ENCODE measurements around the gene CCDC120. TPM values are rescaled to one million over a fixed set of nuclear protein-coding genes. Genes with fewer than 3 reads are reported as not detected.

The CCDC120 gene
- total RNA-seq, 2 experiments from 2014 or later = 2.7 to 3.6 TPM

DNA sequence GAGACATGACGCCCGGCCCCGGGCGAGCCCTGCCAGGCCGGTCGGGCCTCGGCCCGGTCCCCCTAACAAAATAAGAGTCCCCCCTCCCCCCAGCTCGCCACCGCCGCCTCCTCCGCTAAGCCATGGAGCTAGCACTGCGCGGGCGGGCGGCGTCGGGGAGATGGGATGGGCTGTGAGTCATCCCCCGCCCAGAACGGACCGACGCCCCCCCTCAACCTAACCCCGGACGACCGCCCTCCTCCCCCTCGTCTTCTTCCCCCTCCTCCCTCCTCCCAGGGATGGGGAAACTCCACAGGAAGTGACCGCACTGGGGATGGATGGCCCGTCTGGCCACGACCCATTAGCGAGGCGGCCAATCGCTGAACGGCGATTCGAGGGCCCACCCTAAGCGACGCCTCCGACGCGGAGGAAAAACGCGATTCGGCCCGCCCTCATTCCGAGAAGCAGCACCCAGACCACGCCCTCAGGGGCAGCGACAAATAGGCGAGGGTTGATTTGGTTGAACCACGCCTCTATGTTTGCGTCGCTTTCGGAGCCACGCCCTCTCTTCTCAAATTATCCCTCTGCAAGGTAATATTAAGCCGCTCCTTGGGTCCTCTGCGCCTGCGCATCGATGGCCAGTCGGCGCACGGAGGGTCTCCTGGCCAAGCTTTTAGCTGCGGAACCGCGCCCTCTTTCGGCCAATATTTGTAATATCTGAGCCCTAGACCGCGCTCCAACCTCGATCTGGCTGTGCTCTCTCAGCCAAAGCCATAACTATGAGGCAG lies 15.4 kb upstream of the CCDC120 start, which contains the start of gene TFE3:
Gene TFE3 (minus strand): TSS at position 138 of the 767 bp plus-strand sequence. CDS start 131 bp downstream, at position 7.
- peaks cover 15% of the 10 kb centered on the region for H3K36me3 Mint-ChIP-seq
- intact Hi-C loops (cut with micrococcal nuclease) = loop anchor here (1.0 to 10.0 kb wide), 9 partner anchors 41 to 243 kb away; partner anchors contain the start of genes GRIPAP1, PCSK1N, PIM2 and PQBP1
- H3K4me1 Mint-ChIP-seq (ENCODE audit: low read depth) = peaks cover 30% of the 10 kb centered on the region
- ChIA-PET POLR2A (interaction anchor here (1.0 to 2.8 kb wide), 2 partner anchors 41 to 87 kb away, joined by 3 to 11 read pairs; partner anchors contain the start of gene GRIPAP1), CTCF (interaction anchor here (0.7 to 2.1 kb wide), 10 partner anchors 27 to 412 kb away, joined by 3 to 6 read pairs (median 3); partner anchors contain the start of genes GRIPAP1 and KCND1)
- H3K4me3 Mint-ChIP-seq = peak within 1 kb of the TSS; percentile 91
- no peaks in the 10 kb centered on the region for H3K27me3 Mint-ChIP-seq
- no peaks in the 10 kb centered on the region for H3K9me3 Mint-ChIP-seq
- DNase-seq = peak; percentile 97
- peak within 1 kb of the TSS; percentile 92 for H3K27ac Mint-ChIP-seq

DNA sequence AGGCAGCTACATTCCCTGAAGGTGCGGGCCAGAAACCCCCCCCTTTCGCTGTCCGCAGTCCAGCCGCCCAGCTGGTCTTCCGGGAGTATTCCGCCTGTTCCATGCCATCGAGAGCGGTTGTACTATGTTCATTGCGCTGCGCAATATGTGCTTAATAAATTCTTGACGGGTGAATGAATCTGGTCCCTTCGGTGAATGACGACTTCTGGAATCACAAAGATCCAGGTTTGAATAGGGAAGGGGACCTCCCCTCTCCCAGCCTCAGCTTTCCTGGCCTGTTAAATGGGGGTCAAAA lies 14.9 kb upstream of the CCDC120 start:
- intact Hi-C loops (cut with micrococcal nuclease) = loop anchor here (1.0 to 10.0 kb wide), 9 partner anchors 42 to 243 kb away; partner anchors contain the start of genes GRIPAP1, PCSK1N, PIM2 and PQBP1
- ChIA-PET POLR2A (interaction anchor here (1.0 to 2.8 kb wide), 2 partner anchors 42 to 87 kb away, joined by 3 to 11 read pairs; partner anchors contain the start of gene GRIPAP1), CTCF (interaction anchor here (0.8 to 2.1 kb wide), 8 partner anchors 27 to 413 kb away, joined by 3 to 6 read pairs (median 3); partner anchors contain the start of gene GRIPAP1)
- peak overlapping the region; percentile 91 for H3K4me3 Mint-ChIP-seq
- no peaks in the 10 kb centered on the region for H3K9me3 Mint-ChIP-seq
- DNase-seq = no peak
- peaks cover 30% of the 10 kb centered on the region for H3K4me1 Mint-ChIP-seq (ENCODE audit: low read depth)
- H3K27me3 Mint-ChIP-seq = no peaks in the 10 kb centered on the region
- peaks cover 10% of the 10 kb centered on the region for H3K36me3 Mint-ChIP-seq
- H3K27ac Mint-ChIP-seq = peak overlapping the region; percentile 92

DNA sequence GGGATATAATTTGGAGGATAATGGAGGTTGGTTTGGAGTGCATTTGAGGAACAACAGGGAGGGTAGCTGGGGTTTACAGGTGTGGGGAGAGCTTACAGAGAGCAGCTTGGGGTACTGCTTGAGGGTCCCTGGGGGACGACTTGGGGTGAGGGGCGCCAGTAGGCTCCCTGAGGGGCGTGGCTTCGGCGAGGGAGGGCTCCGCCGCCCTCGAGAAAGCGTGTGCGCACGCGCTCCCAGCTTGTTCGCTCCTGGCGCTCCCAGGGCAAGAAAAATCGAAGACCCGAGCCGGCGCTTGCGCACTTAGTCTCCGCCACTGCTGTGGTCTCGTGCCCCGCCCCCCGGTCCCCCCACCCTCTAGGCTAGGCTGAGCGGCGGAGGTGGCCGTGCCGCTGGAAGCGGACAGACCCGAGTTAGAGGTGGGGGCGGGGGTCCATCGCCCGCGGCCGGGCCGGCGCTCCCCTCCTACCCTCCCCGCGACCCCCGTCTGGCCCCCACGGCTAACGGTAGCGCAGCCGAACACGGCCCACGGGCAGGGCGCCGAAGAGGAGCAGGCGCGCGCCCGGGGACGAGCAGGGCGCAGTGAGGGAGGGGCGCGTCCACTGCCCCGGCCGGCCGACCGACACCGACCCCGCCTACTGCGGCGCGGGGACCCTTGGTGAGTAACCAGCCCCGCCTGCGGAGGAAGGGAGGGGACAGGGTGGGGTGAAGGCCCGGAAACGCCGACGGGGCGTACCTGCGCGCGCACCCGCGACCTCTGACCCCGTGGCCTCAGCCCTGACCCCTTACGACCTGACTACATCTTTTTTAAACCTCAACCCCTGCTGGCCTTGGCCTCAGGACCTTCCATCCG lies 5.4 kb upstream of the CCDC120 start:
- peaks cover 33% of the 10 kb centered on the region for H3K4me1 Mint-ChIP-seq (ENCODE audit: low read depth)
- CTCF ChIA-PET = no interaction called here
- peak overlapping the region; percentile 83 for H3K4me3 Mint-ChIP-seq
- H3K27me3 Mint-ChIP-seq = no peaks in the 10 kb centered on the region
- intact Hi-C loops (cut with micrococcal nuclease) = no loop called here
- H3K27ac Mint-ChIP-seq = peak overlapping the region; percentile 93
- DNase-seq = peak; percentile 78
- no peaks in the 10 kb centered on the region for H3K36me3 Mint-ChIP-seq
- H3K9me3 Mint-ChIP-seq = no peaks in the 10 kb centered on the region
- POLR2A ChIA-PET = interaction anchor here (1.0 kb wide), 1 partner anchor 117 kb away, joined by 3 read pairs; no protein-coding TSS in a partner anchor

DNA sequence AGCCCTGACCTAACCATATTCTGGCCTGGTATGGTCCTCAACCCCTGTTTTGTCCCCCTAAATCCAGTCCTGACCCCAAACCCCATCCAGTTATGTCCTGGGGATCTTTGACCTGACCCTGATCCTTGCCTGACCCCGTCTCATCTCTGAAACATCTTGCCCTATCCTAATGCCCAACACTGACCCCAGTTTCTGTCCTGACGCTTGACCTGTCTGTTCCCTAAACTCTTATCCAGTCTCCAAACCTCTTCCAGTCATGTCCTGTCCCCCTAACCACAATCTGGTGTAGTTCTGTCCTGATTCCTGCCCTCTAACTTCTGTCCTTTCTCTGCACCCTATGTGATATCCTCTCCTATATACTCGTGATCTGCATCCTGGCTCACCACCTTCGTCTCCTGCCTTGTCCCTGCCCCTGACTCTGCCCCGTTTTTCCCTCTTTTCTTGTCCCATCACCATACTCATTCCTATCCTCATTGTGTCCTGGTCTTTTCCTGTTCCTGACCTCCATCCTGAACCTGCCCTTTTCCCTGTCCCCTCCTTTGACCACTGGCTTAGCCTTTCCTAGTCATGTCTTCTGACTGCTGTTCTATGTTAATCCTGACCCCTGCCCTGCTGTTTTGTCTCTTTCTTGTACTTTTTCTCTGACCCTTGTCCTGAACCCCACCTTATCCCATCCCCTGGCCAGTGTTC lies 4.6 kb upstream of the CCDC120 start:
- CTCF ChIA-PET = no interaction called here
- intact Hi-C loops (cut with micrococcal nuclease) = no loop called here
- POLR2A ChIA-PET = no interaction called here
- H3K9me3 Mint-ChIP-seq = no peaks in the 10 kb centered on the region
- H3K36me3 Mint-ChIP-seq = no peaks in the 10 kb centered on the region
- H3K4me1 Mint-ChIP-seq (ENCODE audit: low read depth) = peaks cover 33% of the 10 kb centered on the region
- peak overlapping the region; percentile 83 for H3K4me3 Mint-ChIP-seq
- H3K27me3 Mint-ChIP-seq = no peaks in the 10 kb centered on the region
- no peak for DNase-seq
- peak overlapping the region; percentile 93 for H3K27ac Mint-ChIP-seq

DNA sequence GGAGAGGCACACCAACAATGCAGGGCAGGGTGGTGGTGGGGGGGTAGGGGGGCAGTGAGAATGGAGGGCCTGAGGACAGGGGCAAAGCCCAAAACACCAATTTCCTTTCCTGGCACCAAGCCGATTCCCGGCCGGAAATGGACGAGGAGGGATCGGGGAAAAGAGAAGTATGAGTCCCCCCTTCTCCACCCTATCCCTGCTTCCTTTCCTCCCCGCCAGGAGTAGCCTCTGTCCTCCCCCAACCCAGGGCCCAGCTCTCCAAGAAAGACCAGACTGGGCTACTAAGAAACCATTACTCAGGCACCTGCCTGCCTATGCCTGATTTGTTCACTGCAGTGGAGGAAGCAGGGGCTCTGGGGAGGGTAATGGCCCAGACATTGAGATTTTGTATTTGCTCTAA lies 402 bp downstream of the CCDC120 start:
- DNase-seq = no peak
- Mint-ChIP-seq H3K4me1 (ENCODE audit: low read depth) (peaks cover 22% of the 10 kb centered on the region), H3K4me3 (no peak overlapping the region), H3K27ac (no peak overlapping the region), H3K27me3 (no peaks in the 10 kb centered on the region), H3K9me3 (no peaks in the 10 kb centered on the region), H3K36me3 (no peaks in the 10 kb centered on the region)
- CTCF ChIA-PET = no interaction called here
- POLR2A ChIA-PET = no interaction called here
- intact Hi-C loops (cut with micrococcal nuclease) = no loop called here

DNA sequence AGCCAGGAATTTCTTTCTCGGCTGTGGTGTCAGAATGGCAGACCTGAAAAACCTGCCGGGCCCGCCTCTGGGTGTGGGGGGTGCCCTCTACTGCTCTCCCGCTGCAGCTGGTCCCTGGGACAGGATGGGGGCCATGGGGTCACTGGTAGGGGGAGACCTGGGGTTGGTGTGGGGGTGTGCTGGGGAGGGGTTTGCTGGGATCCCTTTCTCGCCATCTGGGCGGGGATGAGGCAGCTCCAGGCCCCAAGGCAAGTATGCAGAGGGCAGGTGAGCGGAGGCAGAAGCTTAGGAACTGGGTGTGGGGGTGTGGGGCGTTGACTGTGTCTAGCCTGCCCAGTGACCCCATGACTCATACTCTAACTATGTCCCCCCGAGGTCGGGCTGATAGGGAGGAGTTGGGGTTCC lies 884 bp downstream of the CCDC120 start:
- H3K27me3 Mint-ChIP-seq = no peaks in the 10 kb centered on the region
- intact Hi-C loops (cut with micrococcal nuclease) = no loop called here
- ChIA-PET POLR2A (no interaction called here), CTCF (no interaction called here)
- no peak overlapping the region for H3K27ac Mint-ChIP-seq
- H3K9me3 Mint-ChIP-seq = no peaks in the 10 kb centered on the region
- no peak overlapping the region for H3K4me3 Mint-ChIP-seq
- peaks cover 17% of the 10 kb centered on the region for H3K4me1 Mint-ChIP-seq (ENCODE audit: low read depth)
- H3K36me3 Mint-ChIP-seq = no peaks in the 10 kb centered on the region
- DNase-seq = no peak

DNA sequence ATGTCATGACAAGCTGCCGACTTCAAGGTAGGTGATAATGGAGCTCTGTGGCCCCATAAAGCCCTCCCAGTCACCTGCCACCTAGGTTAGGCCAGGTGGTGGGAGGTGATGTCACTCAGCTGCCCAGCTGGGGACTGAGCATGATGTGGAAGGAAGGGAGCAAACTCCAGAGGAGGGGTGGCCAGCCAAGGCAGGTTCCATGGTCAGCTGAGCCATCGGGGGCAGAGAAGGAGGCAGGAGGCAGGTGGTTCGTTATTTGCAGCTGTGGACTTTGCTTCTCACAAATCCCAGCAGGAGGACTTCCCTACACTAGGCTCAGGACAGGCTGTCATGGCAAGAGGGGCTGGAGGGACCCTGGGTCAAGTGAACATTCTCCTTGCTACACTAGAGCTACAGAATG lies 2.1 kb downstream of the CCDC120 start:
- Mint-ChIP-seq H3K9me3 (no peaks in the 10 kb centered on the region), H3K27me3 (no peaks in the 10 kb centered on the region), H3K36me3 (no peaks in the 10 kb centered on the region), H3K4me1 (ENCODE audit: low read depth) (peaks cover 8% of the 10 kb centered on the region), H3K4me3 (no peak overlapping the region), H3K27ac (no peak overlapping the region)
- intact Hi-C loops (cut with micrococcal nuclease) = no loop called here
- POLR2A ChIA-PET = no interaction called here
- no peak for DNase-seq
- CTCF ChIA-PET = no interaction called here

DNA sequence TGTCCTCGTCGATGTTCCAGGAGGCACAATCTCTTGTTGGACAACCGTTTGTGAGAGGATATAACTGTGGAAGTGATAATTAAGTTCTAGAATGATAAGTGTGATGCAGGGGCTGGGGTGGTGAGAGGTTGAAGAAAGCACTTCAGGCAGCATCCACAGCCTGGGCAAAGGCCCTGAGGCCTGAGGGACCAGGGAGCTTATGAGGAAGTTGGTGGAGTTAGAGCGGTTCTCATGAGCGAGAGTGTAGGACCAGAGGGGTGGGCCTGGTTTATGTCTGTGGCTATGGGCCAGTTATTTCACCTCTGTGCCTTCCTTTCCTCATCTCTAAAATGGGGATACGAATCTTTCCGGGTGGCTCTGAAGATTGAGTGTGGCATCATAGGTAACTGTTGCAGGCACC lies 2.7 kb downstream of the CCDC120 start:
- no peak for DNase-seq
- Mint-ChIP-seq H3K9me3 (no peaks in the 10 kb centered on the region), H3K27ac (no peak overlapping the region), H3K36me3 (no peaks in the 10 kb centered on the region), H3K4me3 (no peak overlapping the region), H3K27me3 (no peaks in the 10 kb centered on the region), H3K4me1 (ENCODE audit: low read depth) (peaks cover 5% of the 10 kb centered on the region)
- intact Hi-C loops (cut with micrococcal nuclease) = no loop called here
- POLR2A ChIA-PET = no interaction called here
- CTCF ChIA-PET = no interaction called here

DNA sequence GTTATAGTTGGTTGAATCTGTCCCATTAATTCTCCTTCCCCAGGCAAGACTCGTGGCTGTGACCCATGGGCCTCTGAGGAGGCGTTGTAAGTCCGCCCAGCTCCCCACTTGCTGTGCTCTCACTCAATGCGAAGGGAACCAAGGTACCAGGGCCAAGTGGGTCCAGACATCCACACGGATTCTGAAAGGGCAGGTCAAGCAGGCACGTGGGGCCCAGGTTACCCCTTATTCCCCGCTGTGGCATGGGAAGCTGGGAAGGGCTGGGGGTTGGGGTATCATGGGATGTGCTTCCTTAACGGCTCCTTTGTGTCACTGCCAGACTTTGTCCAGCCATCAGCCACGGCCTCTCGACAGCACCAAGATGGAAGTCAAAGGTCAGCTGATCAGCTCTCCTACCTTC lies 3.1 kb downstream of the CCDC120 start:
- ChIA-PET POLR2A (no interaction called here), CTCF (no interaction called here)
- Mint-ChIP-seq H3K27ac (no peak overlapping the region), H3K36me3 (no peaks in the 10 kb centered on the region), H3K4me1 (ENCODE audit: low read depth) (peaks cover 2% of the 10 kb centered on the region), H3K9me3 (no peaks in the 10 kb centered on the region), H3K4me3 (no peak overlapping the region), H3K27me3 (no peaks in the 10 kb centered on the region)
- intact Hi-C loops (cut with micrococcal nuclease) = no loop called here
- DNase-seq = no peak

DNA sequence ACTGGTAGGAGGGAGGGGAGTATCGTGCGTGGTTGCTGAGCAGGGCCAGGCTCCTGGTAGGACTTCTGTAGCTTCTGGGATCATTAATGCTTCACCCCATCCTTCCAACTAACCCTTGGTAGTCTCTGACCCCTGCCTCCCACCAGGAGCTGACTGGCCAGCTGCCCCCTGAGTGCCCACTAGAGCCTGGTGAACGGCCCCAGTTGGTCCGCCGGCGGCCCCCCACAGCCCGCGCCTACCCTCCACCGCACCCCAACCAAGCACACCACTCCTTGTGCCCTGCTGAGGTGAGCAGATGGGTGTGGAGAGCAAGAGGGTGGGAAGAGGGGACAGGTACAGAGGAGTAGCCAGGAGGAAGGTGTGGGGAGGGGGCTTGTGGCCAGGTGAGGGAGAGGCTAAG lies 4.9 kb downstream of the CCDC120 start:
- H3K4me1 Mint-ChIP-seq (ENCODE audit: low read depth) = no peaks in the 10 kb centered on the region
- DNase-seq = no peak
- intact Hi-C loops (cut with micrococcal nuclease) = no loop called here
- no peak overlapping the region for H3K27ac Mint-ChIP-seq
- no peaks in the 10 kb centered on the region for H3K36me3 Mint-ChIP-seq
- ChIA-PET CTCF (no interaction called here), POLR2A (no interaction called here)
- no peaks in the 10 kb centered on the region for H3K27me3 Mint-ChIP-seq
- no peak overlapping the region for H3K4me3 Mint-ChIP-seq
- no peaks in the 10 kb centered on the region for H3K9me3 Mint-ChIP-seq

DNA sequence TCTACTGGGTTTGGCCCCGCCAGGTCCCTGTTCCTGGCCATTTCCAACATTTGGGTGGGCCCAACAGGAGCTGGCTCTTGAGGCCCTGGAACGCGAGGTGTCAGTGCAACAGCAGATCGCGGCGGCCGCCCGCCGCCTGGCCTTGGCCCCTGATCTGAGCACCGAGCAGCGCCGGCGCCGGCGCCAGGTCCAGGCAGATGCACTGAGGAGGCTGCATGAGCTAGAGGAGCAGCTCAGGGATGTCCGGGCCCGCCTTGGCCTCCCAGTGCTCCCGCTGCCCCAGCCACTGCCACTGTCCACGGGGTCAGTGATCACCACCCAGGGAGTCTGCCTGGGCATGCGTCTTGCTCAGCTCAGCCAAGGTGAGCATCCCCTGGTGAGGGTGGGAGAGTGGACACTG lies 5.5 kb downstream of the CCDC120 start:
- no peak for DNase-seq
- ChIA-PET POLR2A (no interaction called here), CTCF (no interaction called here)
- intact Hi-C loops (cut with micrococcal nuclease) = no loop called here
- no peaks in the 10 kb centered on the region for H3K36me3 Mint-ChIP-seq
- no peak overlapping the region for H3K4me3 Mint-ChIP-seq
- no peak overlapping the region for H3K27ac Mint-ChIP-seq
- no peaks in the 10 kb centered on the region for H3K9me3 Mint-ChIP-seq
- H3K27me3 Mint-ChIP-seq = no peaks in the 10 kb centered on the region
- H3K4me1 Mint-ChIP-seq (ENCODE audit: low read depth) = no peaks in the 10 kb centered on the region

DNA sequence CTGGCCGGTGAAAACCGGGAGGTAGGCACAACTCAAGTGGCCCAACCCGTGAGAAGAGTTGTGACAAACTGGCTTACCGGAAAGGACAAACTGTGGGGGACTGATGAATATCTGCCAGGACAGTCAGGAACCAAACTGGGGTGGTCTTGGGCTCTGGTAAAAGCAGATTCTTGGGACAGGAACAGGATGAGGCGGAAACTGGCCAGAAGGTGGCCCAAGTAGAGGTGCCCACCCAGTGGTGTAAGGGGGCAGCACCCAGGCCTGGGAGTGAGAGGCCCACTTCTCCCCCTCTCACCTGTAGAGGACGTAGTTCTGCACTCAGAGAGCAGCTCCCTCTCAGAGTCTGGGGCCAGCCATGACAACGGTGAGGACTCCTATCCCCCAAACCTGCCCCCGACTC lies 5.9 kb downstream of the CCDC120 start:
- Mint-ChIP-seq H3K9me3 (no peaks in the 10 kb centered on the region), H3K4me3 (no peak overlapping the region), H3K36me3 (no peaks in the 10 kb centered on the region), H3K4me1 (ENCODE audit: low read depth) (no peaks in the 10 kb centered on the region), H3K27me3 (no peaks in the 10 kb centered on the region), H3K27ac (no peak overlapping the region)
- DNase-seq = no peak
- POLR2A ChIA-PET = no interaction called here
- CTCF ChIA-PET = no interaction called here
- intact Hi-C loops (cut with micrococcal nuclease) = no loop called here

Data from activated CD4-positive, alpha-beta memory T cell treated with anti-CD3 and anti-CD28 coated beads for 36 hours (primary cell).